Measurements from ENCODE around the gene NASP. TPM values are rescaled to one million over a fixed set of nuclear protein-coding genes. Genes with fewer than 3 reads are reported as not detected.
A peak's percentile ranks its signal among the peaks of the same experiment; 100 is the strongest.

NASP gene
- total RNA-seq, 4 donors from 2014 or later, result 44.3 to 79.7 (median 54.2) TPM

- H3K36me3 ChIP-seq, result no peaks in the 10 kb centered on the region
- no peak overlapping the region for H3K27ac ChIP-seq
- no peak for TF ChIP-seq EP300 (IDR thresholded peaks at IDR 0.05)
- no peak for TF ChIP-seq POLR2AphosphoS5 (IDR thresholded peaks at IDR 0.05)
- TF ChIP-seq POLR2A (IDR thresholded peaks at IDR 0.05), result no peak
- H3K4me1 ChIP-seq, result no peaks in the 10 kb centered on the region
- WGBS, 2 donors (ENCODE audit: low coverage in 1 of 2), result 63 to 68% methylated on average over 2 to 4 of the region's 4 CpGs
- no peaks in the 10 kb centered on the region for H3K9me3 ChIP-seq
- no peak for ATAC-seq
- peaks cover 7% of the 10 kb centered on the region for H3K27me3 ChIP-seq
- H3K4me3 ChIP-seq, result no peak overlapping the region
These were observed 41.2 kb upstream of the NASP start for GRCh38 chr1:45542591-45542990.

- Histone ChIP-seq H3K9me3 (no peaks in the 10 kb centered on the region), H3K27me3 (peaks cover 7% of the 10 kb centered on the region), H3K4me1 (no peaks in the 10 kb centered on the region), H3K36me3 (no peaks in the 10 kb centered on the region), H3K4me3 (no peak overlapping the region), H3K27ac (no peak overlapping the region)
- no peak for TF ChIP-seq POLR2A (IDR thresholded peaks at IDR 0.05)
- TF ChIP-seq EP300 (IDR thresholded peaks at IDR 0.05), result no peak
- no peak for TF ChIP-seq CTCF (IDR thresholded peaks at IDR 0.05)
- no peak for TF ChIP-seq POLR2AphosphoS5 (IDR thresholded peaks at IDR 0.05)
- 45 to 48% methylated on average over 3 to 8 of the region's 8 CpGs for WGBS, 2 donors (ENCODE audit: low coverage in 1 of 2)
- peak; percentile 79 for ATAC-seq
These were observed 40.0 kb upstream of the NASP start for GRCh38 chr1:45543581-45544417.

GRCh38 chr1:45544530-45544929 lies 39.3 kb upstream of the NASP start:
- no peak for ATAC-seq
- Histone ChIP-seq H3K27me3 (peaks cover 7% of the 10 kb centered on the region), H3K4me3 (no peak overlapping the region), H3K27ac (no peak overlapping the region), H3K9me3 (no peaks in the 10 kb centered on the region), H3K4me1 (no peaks in the 10 kb centered on the region), H3K36me3 (no peaks in the 10 kb centered on the region)
- WGBS, 2 donors (ENCODE audit: low coverage in 1 of 2), result 67 to 80% methylated on average over 3 to 4 of the region's 4 CpGs
- no peak for TF ChIP-seq EP300 (IDR thresholded peaks at IDR 0.05)
- TF ChIP-seq POLR2AphosphoS5 (IDR thresholded peaks at IDR 0.05), result no peak
- TF ChIP-seq POLR2A (IDR thresholded peaks at IDR 0.05), result no peak
- no peak for TF ChIP-seq CTCF (IDR thresholded peaks at IDR 0.05)

- Histone ChIP-seq H3K36me3 (no peaks in the 10 kb centered on the region), H3K4me1 (peaks cover 0 to 3% (median 0%) of the 10 kb centered on the region in 3 donors), H3K27me3 (peaks cover 7% of the 10 kb centered on the region), H3K27ac (no peak overlapping the region), H3K9me3 (no peaks in the 10 kb centered on the region), H3K4me3 (no peak overlapping the region)
- 31 to 52% methylated on average over 3 to 5 of the region's 6 CpGs for WGBS, 2 donors (ENCODE audit: low coverage in 1 of 2)
- ATAC-seq, result no peak
- no peak for TF ChIP-seq CTCF (IDR thresholded peaks at IDR 0.05)
- no peak for TF ChIP-seq POLR2A (IDR thresholded peaks at IDR 0.05)
- no peak for TF ChIP-seq EP300 (IDR thresholded peaks at IDR 0.05)
These were observed 38.8 kb upstream of the NASP start for GRCh38 chr1:45545019-45545493.

- ATAC-seq, result no peak
- Histone ChIP-seq H3K27ac (no peak overlapping the region), H3K9me3 (no peaks in the 10 kb centered on the region), H3K27me3 (peaks cover 7% of the 10 kb centered on the region), H3K4me3 (no peak overlapping the region), H3K36me3 (no peaks in the 10 kb centered on the region), H3K4me1 (peaks cover 0 to 7% (median 0%) of the 10 kb centered on the region in 3 donors)
- TF ChIP-seq POLR2AphosphoS5 (IDR thresholded peaks at IDR 0.05) (no peak), CTCF (IDR thresholded peaks at IDR 0.05) (no peak), EP300 (IDR thresholded peaks at IDR 0.05) (no peak), POLR2A (IDR thresholded peaks at IDR 0.05) (no peak)
- 84 to 90% methylated on average over 4 to 6 of the region's 7 CpGs for WGBS, 2 donors (ENCODE audit: low coverage in 1 of 2)
These were observed 38.1 kb upstream of the NASP start for GRCh38 chr1:45545553-45546310.

All from gastroesophageal sphincter (tissue), 4 donors.